Activated CD4-positive, alpha-beta memory T cell treated with anti-CD3 and anti-CD28 coated beads, Interleukin-2, amount 10 ng/mL, durations not matched to agents 7 days and 5 days (primary cell): Measurements from ENCODE around the gene NFKBIE. TPM values are rescaled to one million over a fixed set of nuclear protein-coding genes. Genes with fewer than 3 reads are reported as not detected.

Source experiments
- CTCF ChIA-PET: fragments of 350-600 bp; sonication (Branson Sonifier 250); formaldehyde crosslinking; loops from one replicate; lab custom pipeline; 2021; ENCODE audit warnings: antibody characterized with exemption, inconsistent platforms; lab: Charles Lee
- POLR2A ChIA-PET: fragments of 350-600 bp; sonication (Branson Sonifier 250); formaldehyde crosslinking; loops from one replicate; lab custom pipeline; 2021; ENCODE audit warnings: antibody characterized with exemption; lab: Charles Lee
- DNase-seq: peaks from one replicate; pipeline ENCODE4 v3.0.0-alpha.2; 2020
- H3K27ac Mint-ChIP-seq: one replicate; pipeline ENCODE4 v1.8.0; 2021; ENCODE audit warnings: mild to moderate bottlenecking, mixed read lengths
- H3K27me3 Mint-ChIP-seq: one replicate; pipeline ENCODE4 v1.8.0; 2021; ENCODE audit warnings: mixed read lengths
- H3K36me3 Mint-ChIP-seq: one replicate; pipeline ENCODE4 v1.8.0; 2021; ENCODE audit warnings: low read depth, mixed read lengths
- H3K4me1 Mint-ChIP-seq: one replicate; pipeline ENCODE4 v1.8.0; 2021; ENCODE audit warnings: mixed read lengths
- H3K4me3 Mint-ChIP-seq: one replicate; pipeline ENCODE4 v1.8.0; 2021; ENCODE audit warnings: mild to moderate bottlenecking, mixed read lengths
- H3K9me3 Mint-ChIP-seq: one replicate; pipeline ENCODE4 v1.8.0; 2021; ENCODE audit warnings: mixed read lengths
- total RNA-seq, 2 experiments: library from RNA; stranded (reverse); gene quantifications; one replicate each; pipeline ENCODE4 v1.2.3, GENCODE V29; 2021

The NFKBIE gene
- total RNA-seq, 2 experiments from 2014 or later, result 20.8 to 21.7 TPM

DNA sequence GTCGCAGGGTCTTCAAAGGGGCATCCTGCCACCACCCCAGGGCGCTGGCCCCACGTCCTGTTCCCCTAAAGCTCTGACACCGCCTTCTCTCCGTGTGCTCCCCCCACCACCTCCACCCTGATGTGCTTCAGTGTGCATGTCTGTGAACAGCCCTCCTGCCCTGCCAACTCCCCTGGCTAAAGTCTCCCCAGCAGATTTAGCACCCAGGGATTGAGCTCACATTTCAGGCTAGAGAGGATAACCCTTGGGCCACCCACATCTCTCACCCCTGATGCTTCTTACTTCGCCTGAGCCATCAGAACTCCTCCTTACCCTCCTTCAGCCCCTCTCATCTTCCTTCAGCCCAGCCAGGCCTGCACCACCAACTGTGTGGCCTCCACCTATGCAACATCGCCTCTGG lies 12.4 kb upstream of the NFKBIE start:
- ChIA-PET CTCF (interaction anchor here (0.9 to 1.0 kb wide), 2 partner anchors 9 to 35 kb away, joined by 3 read pairs; partner anchors contain the start of gene AARS2), POLR2A (interaction anchor here (1.0 kb wide), 1 partner anchor 21 kb away, joined by 5 read pairs; no protein-coding TSS in a partner anchor)
- H3K4me3 Mint-ChIP-seq, result no peak overlapping the region
- H3K36me3 Mint-ChIP-seq, result no peaks in the 10 kb centered on the region
- no peaks in the 10 kb centered on the region for H3K9me3 Mint-ChIP-seq
- H3K27me3 Mint-ChIP-seq, result peaks cover 54% of the 10 kb centered on the region
- H3K27ac Mint-ChIP-seq, result no peak overlapping the region
- DNase-seq, result no peak
- H3K4me1 Mint-ChIP-seq, result peaks cover 4% of the 10 kb centered on the region

DNA sequence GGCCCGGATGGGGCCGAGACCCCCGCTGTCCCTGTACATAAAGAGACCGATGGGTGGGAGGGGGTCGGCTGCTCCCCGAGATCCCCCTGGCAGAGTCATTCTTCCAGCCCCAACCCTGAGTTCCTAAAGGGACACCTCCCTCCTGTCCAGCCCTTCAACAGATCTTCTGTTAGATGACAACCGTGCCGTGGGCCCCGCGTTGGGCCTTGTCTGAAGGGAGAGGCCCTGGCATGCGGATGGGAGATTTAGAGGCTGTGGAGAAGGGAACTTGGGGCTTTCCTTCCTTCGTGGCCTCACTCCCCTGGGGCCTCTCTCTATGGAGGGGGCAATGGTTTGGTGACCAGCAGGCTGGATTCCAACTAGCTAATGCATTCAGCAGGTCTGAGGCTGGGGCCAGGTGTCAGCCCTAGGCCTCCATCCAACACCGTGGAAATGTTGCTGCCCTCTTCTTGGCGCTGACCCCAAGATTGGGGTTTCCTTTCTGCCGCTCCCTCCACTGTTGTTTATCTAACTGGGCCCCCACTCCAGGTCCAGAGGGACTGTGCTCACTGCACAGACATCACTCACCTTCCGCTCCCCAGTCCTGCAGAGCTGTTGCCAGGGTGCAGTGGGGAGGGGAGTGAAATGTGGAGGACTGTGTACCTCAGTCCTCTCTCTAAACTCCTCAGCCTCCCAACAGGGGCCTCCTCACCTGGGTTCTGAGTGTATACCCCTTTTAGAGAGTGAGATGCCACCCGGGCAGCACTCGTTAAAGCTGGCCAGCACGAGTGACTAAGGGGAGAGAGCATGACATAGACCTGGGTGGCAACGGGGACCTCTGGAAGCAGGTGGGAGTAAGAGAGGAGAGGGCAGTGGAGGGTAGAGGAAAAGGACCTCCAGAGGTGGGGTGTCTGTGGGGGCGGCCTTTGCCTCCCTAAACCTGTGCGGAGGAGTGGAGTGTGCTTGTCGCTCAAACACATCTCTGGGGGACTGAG lies 11.6 kb upstream of the NFKBIE start:
- H3K4me3 Mint-ChIP-seq, result no peak overlapping the region
- no peak for DNase-seq
- H3K4me1 Mint-ChIP-seq, result peaks cover 4% of the 10 kb centered on the region
- POLR2A ChIA-PET, result interaction anchor here (1.0 kb wide), 1 partner anchor 21 kb away, joined by 5 read pairs; no protein-coding TSS in a partner anchor
- H3K9me3 Mint-ChIP-seq, result no peaks in the 10 kb centered on the region
- H3K36me3 Mint-ChIP-seq, result no peaks in the 10 kb centered on the region
- no peak overlapping the region for H3K27ac Mint-ChIP-seq
- H3K27me3 Mint-ChIP-seq, result peaks cover 60% of the 10 kb centered on the region
- CTCF ChIA-PET, result interaction anchor here (1.3 kb wide), 1 partner anchor 36 kb away, joined by 3 read pairs; the partner anchor contains the start of gene AARS2

DNA sequence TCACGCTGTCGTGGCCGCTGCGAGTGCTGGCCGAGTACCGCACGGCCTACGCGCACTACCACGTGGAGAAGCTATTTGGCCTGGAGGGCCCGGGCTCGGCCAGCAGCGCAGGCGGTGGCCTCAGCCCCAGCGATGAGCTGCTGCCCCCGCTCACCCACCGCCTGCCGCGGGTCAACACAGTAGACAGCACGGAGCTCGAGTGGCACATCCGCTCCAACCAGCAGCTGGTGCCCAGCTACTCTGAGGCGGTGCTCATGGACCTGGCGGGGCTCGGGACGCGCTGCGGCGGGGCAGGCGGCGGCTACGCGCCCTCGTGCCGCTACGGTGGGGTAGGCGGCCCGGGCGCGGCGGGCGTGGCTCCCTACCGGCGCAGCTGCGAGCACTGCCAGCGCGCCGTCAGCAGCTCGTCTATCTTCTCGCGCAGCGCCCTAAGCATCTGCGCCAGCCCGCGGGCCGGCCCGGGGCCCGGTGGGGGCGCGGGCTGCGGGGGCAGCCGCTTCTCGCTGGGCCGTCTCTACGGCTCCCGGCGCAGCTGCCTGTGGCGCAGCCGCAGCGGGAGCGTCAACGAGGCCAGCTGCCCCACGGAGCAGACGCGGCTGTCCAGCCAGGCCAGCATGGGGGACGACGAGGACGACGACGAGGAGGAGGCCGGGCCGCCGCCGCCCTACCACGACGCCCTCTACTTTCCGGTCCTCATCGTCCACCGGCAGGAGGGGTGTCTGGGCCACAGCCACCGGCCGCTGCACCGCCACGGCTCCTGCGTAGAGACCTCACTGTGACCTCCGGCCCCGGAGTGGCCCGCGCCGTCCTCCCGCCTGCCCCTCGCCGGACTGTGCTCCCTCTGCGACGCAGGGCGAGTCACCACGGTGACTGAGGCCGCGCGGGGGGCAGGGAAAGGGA lies 10.6 kb upstream of the NFKBIE start:
- Mint-ChIP-seq H3K4me3 (no peak overlapping the region), H3K4me1 (peaks cover 7% of the 10 kb centered on the region), H3K9me3 (no peaks in the 10 kb centered on the region), H3K27me3 (peaks cover 67% of the 10 kb centered on the region), H3K36me3 (no peaks in the 10 kb centered on the region), H3K27ac (no peak overlapping the region)
- DNase-seq, result no peak
- CTCF ChIA-PET, result interaction anchor here (0.8 to 1.3 kb wide), 2 partner anchors 37 to 60 kb away, joined by 3 read pairs; partner anchors contain the start of gene AARS2
- POLR2A ChIA-PET, result no interaction called here

DNA sequence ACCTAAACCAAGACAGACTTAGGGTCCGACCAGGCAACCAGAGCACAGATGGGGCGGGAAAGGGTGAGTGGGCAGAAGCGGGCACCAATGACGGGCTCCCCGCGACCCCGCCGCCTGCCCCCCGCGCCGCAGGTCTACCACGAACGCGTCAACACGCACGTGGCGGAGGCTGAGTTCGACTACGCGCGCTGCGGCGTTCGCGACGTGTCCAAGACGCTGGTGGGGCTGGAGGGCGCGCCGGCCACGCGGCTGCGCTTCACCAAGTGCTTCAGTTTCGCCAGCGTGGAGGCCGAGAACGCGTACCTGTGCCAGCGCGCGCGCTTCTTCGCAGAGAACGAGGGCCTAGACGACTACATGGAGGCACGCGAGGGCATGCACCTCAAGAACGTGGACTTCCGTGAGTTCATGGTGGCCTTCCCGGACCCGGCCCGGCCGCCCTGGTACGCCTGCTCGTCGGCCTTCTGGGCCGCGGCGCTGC lies 10.0 kb upstream of the NFKBIE start:
- no peak for DNase-seq
- POLR2A ChIA-PET, result no interaction called here
- CTCF ChIA-PET, result interaction anchor here (0.8 to 1.4 kb wide), 3 partner anchors 19 to 61 kb away, joined by 3 to 4 read pairs (median 3); partner anchors contain the start of gene AARS2
- H3K27ac Mint-ChIP-seq, result no peak overlapping the region
- H3K4me3 Mint-ChIP-seq, result no peak overlapping the region
- H3K4me1 Mint-ChIP-seq, result peaks cover 8% of the 10 kb centered on the region
- H3K9me3 Mint-ChIP-seq, result no peaks in the 10 kb centered on the region
- H3K36me3 Mint-ChIP-seq, result no peaks in the 10 kb centered on the region
- H3K27me3 Mint-ChIP-seq, result peaks cover 61% of the 10 kb centered on the region

DNA sequence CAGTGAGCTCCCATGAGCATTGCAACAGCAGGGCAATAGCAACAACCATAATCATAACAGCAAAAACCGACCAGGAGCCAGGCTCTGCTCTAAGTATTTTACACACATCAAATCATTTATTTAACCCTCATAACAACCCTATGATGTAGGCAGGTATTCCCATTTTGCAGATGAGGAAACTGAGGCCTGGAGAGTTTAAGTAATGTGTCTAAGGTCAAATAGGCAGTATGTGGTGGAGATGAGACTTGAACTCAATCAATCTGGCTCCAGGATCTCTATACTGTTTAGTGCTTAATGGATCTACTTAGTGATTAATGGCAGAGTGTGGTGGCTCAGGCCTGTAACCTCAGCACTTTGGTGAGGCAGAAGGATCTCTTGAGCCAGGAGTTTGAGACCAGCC lies 8.3 kb upstream of the NFKBIE start:
- Mint-ChIP-seq H3K27ac (no peak overlapping the region), H3K4me1 (peaks cover 19% of the 10 kb centered on the region), H3K27me3 (peaks cover 68% of the 10 kb centered on the region), H3K4me3 (no peak overlapping the region), H3K9me3 (no peaks in the 10 kb centered on the region), H3K36me3 (no peaks in the 10 kb centered on the region)
- CTCF ChIA-PET, result interaction anchor here (1.0 kb wide), 1 partner anchor 31 kb away, joined by 3 read pairs; no protein-coding TSS in a partner anchor
- no peak for DNase-seq
- POLR2A ChIA-PET, result no interaction called here

DNA sequence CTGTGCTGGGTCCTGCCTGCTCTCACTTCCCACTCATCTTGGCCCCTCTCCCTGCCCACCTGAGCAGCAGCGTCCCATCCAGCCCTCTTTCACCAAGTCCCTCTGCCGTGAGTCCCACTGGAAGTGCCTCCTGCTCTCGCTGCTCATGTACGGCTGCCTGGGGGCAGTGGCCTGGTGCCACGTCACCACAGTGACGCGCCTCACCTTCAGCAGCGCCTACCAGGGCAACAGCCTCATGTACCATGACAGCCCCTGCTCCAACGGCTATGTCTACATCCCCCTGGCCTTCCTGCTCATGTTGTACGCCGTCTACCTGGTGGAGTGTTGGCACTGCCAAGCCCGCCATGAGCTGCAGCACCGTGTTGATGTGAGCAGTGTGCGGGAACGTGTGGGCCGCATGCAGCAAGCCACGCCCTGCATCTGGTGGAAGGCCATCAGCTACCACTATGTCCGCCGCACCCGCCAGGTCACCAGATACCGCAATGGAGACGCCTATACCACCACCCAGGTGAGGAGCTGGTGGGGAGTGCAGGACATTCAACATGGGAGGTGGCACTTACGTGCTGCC lies 7.7 kb upstream of the NFKBIE start:
- Mint-ChIP-seq H3K27ac (no peak overlapping the region), H3K36me3 (no peaks in the 10 kb centered on the region), H3K9me3 (no peaks in the 10 kb centered on the region), H3K4me3 (no peak overlapping the region), H3K4me1 (peaks cover 19% of the 10 kb centered on the region), H3K27me3 (peaks cover 68% of the 10 kb centered on the region)
- POLR2A ChIA-PET, result no interaction called here
- CTCF ChIA-PET, result interaction anchor here (1.0 kb wide), 2 partner anchors 32 to 65 kb away, joined by 3 read pairs; no protein-coding TSS in a partner anchor
- DNase-seq, result no peak

DNA sequence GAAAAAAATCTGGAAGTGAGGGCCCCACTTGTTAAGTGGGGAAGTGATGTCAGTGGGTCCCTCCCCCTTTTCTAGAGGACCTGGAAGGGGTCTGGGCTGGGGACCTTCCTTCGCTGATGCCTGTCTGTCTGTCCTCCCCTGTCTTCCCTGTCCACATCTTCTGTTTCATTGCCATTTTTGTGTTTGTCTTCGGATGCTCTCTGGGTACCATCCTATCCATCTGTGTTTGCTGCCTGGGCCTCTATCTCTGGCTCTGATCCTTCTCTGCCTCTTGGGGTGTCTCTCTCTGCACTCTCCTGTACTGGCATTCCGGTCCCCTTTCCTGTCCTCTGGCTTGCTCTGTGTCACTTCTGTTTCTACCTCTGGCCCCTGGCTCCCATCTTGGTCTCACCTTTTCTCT lies 7.2 kb upstream of the NFKBIE start:
- Mint-ChIP-seq H3K27ac (no peak overlapping the region), H3K4me1 (peaks cover 22% of the 10 kb centered on the region), H3K27me3 (peaks cover 68% of the 10 kb centered on the region), H3K4me3 (no peak overlapping the region), H3K9me3 (no peaks in the 10 kb centered on the region), H3K36me3 (no peaks in the 10 kb centered on the region)
- no peak for DNase-seq
- POLR2A ChIA-PET, result no interaction called here
- CTCF ChIA-PET, result interaction anchor here (1.0 to 1.2 kb wide), 2 partner anchors 11 to 65 kb away, joined by 3 to 4 read pairs; no protein-coding TSS in a partner anchor

DNA sequence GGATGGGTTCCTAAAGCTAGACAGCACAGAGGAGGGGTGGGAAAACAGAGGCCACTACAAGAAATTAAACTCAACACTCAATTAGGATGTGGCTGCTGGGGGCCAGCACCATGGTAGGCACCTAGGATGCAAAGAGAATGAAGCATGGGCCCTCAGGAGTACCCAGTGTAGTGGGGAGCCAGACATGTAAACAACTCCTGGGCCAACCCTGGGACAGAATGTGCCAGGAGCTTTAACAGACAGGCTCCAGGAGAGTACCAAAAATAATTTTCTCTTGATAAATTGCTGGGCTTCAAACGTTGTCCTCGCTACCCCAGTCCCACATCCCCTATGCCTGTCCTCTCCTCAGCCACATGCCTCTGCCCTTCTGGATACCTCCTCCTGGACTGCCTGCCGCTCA lies 6.6 kb upstream of the NFKBIE start:
- no peak overlapping the region for H3K27ac Mint-ChIP-seq
- peaks cover 24% of the 10 kb centered on the region for H3K4me1 Mint-ChIP-seq
- ChIA-PET POLR2A (no interaction called here), CTCF (interaction anchor here (1.0 to 1.2 kb wide), 3 partner anchors 12 to 66 kb away, joined by 3 to 4 read pairs (median 4); no protein-coding TSS in a partner anchor)
- DNase-seq, result no peak
- peaks cover 62% of the 10 kb centered on the region for H3K27me3 Mint-ChIP-seq
- no peaks in the 10 kb centered on the region for H3K9me3 Mint-ChIP-seq
- no peak overlapping the region for H3K4me3 Mint-ChIP-seq
- no peaks in the 10 kb centered on the region for H3K36me3 Mint-ChIP-seq

DNA sequence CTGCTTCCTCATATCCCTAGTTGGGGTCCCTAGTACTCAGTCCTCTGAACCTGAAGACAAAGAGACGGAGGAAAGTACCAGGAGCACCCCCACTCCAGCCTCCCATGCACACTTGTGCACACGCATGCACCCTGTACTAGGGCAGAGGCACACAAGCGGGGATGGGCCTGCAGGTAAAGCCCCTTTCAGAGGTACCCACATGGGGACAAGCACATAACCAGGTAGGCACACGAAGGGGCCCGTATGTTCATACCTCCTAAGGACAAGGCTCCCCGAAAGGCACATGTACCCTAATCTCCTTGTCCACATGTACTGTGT lies 6.0 kb upstream of the NFKBIE start:
- POLR2A ChIA-PET, result no interaction called here
- DNase-seq, result no peak
- Mint-ChIP-seq H3K9me3 (no peaks in the 10 kb centered on the region), H3K36me3 (no peaks in the 10 kb centered on the region), H3K4me3 (peak overlapping the region; percentile 17), H3K27ac (no peak overlapping the region), H3K27me3 (peaks cover 58% of the 10 kb centered on the region), H3K4me1 (peaks cover 28% of the 10 kb centered on the region)
- CTCF ChIA-PET, result interaction anchor here (1.0 to 1.2 kb wide), 2 partner anchors 12 to 37 kb away, joined by 4 read pairs; no protein-coding TSS in a partner anchor

DNA sequence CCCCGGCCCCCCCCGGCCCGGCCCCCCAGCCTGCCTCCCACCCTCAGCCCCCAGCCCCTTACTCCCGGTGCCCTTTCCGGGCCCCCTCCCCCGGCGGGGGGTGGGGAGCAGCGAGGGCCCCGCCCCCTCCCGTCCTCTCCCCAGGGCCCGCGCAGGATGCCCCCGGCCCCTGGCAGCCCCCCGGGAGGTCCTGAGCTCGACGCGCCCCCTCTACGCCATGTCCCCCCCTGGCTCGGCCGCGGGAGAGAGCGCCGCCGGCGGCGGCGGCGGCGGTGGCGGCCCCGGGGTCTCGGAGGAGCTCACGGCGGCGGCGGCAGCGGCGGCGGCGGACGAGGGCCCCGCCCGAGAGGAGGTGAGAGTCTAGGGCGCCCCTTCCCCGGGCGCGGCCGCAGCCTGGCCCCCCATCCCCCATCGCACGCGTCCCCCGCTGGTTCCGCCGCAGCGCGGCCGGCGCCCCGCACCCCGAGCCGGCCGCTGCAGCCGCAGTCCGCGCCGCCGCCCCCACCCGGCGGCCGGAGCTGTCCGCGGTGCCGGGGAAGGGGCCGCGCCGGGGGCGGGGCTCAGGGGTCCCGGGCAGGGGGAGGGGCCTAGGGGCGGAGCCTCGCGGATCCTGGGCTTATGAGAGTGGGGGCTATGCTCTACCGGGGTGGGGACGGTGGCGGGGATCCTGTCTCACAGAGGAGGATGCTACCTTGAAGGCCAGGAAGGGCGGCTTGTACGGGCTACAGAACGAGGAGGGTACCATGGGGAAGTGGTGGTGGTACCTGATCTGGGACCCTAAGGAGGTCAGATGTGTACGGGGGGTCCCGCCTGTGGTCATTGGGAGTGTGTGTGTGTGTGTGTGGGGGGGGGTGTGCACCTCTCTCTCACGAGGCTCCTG lies 5.4 kb upstream of the NFKBIE start:
- H3K27me3 Mint-ChIP-seq, result peaks cover 57% of the 10 kb centered on the region
- no peak for DNase-seq
- no peaks in the 10 kb centered on the region for H3K36me3 Mint-ChIP-seq
- ChIA-PET POLR2A (interaction anchor here (0.6 to 1.9 kb wide), 3 partner anchors 14 to 1099 kb away, joined by 3 to 4 read pairs (median 3); no protein-coding TSS in a partner anchor), CTCF (interaction anchor here (1.0 to 4.2 kb wide), 2 partner anchors 38 to 67 kb away, joined by 4 to 69 read pairs; no protein-coding TSS in a partner anchor)
- H3K27ac Mint-ChIP-seq, result no peak overlapping the region
- H3K4me3 Mint-ChIP-seq, result peak overlapping the region; percentile 17
- H3K9me3 Mint-ChIP-seq, result no peaks in the 10 kb centered on the region
- peaks cover 33% of the 10 kb centered on the region for H3K4me1 Mint-ChIP-seq

DNA sequence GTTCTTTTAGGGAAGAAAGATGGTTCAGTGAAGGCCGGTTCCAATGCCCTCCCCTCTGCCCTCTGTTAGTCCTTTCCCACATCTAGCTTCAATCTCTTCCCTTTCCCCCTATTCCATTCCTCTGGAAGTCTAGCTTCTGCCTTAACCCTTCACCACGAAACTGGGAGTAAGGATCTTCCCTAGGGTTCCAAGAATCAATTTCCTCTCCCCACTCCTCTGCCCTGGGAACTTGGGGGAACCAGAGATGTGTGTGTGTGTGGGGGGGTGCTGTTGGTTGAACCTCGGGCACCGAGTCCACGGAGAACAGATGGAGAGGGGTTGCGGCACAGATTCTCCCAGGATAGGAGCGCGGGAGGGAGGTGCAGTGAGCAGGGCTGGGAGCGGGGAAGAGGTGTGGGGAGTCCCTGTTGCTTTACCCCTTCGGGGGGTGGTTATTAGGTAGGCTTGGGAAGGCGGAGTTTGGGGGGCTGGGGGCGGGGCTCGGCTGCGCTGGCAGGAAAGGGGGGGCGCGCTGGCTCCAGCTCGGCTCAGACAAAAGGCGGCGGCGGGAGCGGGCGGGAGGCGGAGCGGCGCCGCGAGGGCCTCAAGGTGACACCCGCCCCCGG lies 4.7 kb upstream of the NFKBIE start, which contains the start of gene TMEM151B:
TSS of gene TMEM151B (plus strand) at position 530 of the 605 bp plus-strand sequence. CDS start 293 bp downstream, outside the sequence.
- ChIA-PET POLR2A (interaction anchor here (0.6 to 1.9 kb wide), 2 partner anchors 13 to 1098 kb away, joined by 3 to 4 read pairs; no protein-coding TSS in a partner anchor), CTCF (interaction anchor here (2.3 to 4.2 kb wide), 2 partner anchors 29 to 67 kb away, joined by 14 to 69 read pairs; no protein-coding TSS in a partner anchor)
- H3K27me3 Mint-ChIP-seq, result peaks cover 56% of the 10 kb centered on the region
- H3K9me3 Mint-ChIP-seq, result no peaks in the 10 kb centered on the region
- no peak within 1 kb of the TSS for H3K27ac Mint-ChIP-seq
- H3K4me3 Mint-ChIP-seq, result peak within 1 kb of the TSS; percentile 19
- peaks cover 35% of the 10 kb centered on the region for H3K4me1 Mint-ChIP-seq
- no peak for DNase-seq
- no peaks in the 10 kb centered on the region for H3K36me3 Mint-ChIP-seq
